Glutamatergic neuron (in vitro differentiated cells): ENCODE measurements around the gene SLC12A3. TPM values are rescaled to one million over a fixed set of nuclear protein-coding genes. Genes with fewer than 3 reads are reported as not detected.

ENCODE experiments used
- DNase-seq: peaks from one replicate; pipeline ENCODE4 v3.0.0; 2022
- H3K27ac Mint-ChIP-seq: one replicate; pipeline ENCODE4 v1.8.0; 2020; ENCODE audit warnings: mild to moderate bottlenecking, mixed read lengths, inconsistent platforms; ENCODE audit not compliant: unreplicated experiment
- H3K27me3 Mint-ChIP-seq: one replicate; pipeline ENCODE4 v1.8.0; 2020; ENCODE audit warnings: mild to moderate bottlenecking, moderate library complexity, mixed read lengths, inconsistent platforms; ENCODE audit not compliant: unreplicated experiment
- H3K36me3 Mint-ChIP-seq: one replicate; pipeline ENCODE4 v1.8.0; 2020; ENCODE audit warnings: mild to moderate bottlenecking, mixed read lengths, inconsistent platforms; ENCODE audit not compliant: unreplicated experiment
- H3K4me1 Mint-ChIP-seq: one replicate; pipeline ENCODE4 v1.8.0; 2020; ENCODE audit warnings: mild to moderate bottlenecking, low read depth, mixed read lengths, inconsistent platforms; ENCODE audit not compliant: unreplicated experiment
- H3K4me3 Mint-ChIP-seq: one replicate; pipeline ENCODE4 v1.8.0; 2020; ENCODE audit warnings: mild to moderate bottlenecking, mixed read lengths, inconsistent platforms; ENCODE audit not compliant: unreplicated experiment
- H3K9me3 Mint-ChIP-seq: one replicate; pipeline ENCODE4 v1.8.0; 2020; ENCODE audit warnings: mild to moderate bottlenecking, moderate library complexity, mixed read lengths, inconsistent platforms; ENCODE audit not compliant: unreplicated experiment
- total RNA-seq: library from RNA; stranded (reverse); fragmentation: NEBNext Ultra II Directional; extraction: Animal tissue kit (Norgen Biotek cat#: 25700); gene quantifications from one replicate; pipeline ENCODE4 v1.2.1, GENCODE V29; 2021; ENCODE audit not compliant: unreplicated experiment
- TF ChIP-seq, protein P1 (sequence below): fragments of 200-600 bp; sonication (generic); IDR thresholded peaks from one replicate; pipeline ENCODE4 v1.5.0; 2021; ENCODE audit not compliant: partially characterized antibody, unreplicated experiment

Gene SLC12A3
- total RNA-seq, 1 donor from 2014 or later: not detected

DNA sequence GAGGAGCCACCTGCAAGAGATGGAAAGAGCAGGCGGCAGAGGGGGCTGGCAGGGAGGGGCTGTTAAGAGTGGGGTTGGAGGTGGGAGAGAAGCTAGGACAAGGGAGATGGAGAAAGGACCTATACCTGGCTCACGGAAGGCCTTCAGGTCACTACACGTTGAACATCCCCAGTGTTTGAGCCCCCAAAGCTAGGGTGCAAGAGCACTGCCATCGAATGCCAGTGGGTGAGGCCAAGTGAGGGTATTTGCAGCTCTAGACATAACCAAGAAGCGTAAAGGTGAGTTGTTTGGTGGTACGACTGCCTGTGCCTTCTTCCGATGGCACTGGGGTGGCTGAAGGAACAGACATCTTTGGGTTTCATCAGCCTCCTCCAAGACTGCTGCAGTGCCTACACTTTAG lies 49.9 kb downstream of the SLC12A3 start:
- DNase-seq: no peak
- Mint-ChIP-seq H3K4me3 (no peak overlapping the region), H3K4me1 (no peaks in the 10 kb centered on the region), H3K36me3 (no peaks in the 10 kb centered on the region), H3K9me3 (no peaks in the 10 kb centered on the region), H3K27ac (no peak overlapping the region), H3K27me3 (peaks cover 4% of the 10 kb centered on the region)
- TF ChIP-seq, protein P1, sequence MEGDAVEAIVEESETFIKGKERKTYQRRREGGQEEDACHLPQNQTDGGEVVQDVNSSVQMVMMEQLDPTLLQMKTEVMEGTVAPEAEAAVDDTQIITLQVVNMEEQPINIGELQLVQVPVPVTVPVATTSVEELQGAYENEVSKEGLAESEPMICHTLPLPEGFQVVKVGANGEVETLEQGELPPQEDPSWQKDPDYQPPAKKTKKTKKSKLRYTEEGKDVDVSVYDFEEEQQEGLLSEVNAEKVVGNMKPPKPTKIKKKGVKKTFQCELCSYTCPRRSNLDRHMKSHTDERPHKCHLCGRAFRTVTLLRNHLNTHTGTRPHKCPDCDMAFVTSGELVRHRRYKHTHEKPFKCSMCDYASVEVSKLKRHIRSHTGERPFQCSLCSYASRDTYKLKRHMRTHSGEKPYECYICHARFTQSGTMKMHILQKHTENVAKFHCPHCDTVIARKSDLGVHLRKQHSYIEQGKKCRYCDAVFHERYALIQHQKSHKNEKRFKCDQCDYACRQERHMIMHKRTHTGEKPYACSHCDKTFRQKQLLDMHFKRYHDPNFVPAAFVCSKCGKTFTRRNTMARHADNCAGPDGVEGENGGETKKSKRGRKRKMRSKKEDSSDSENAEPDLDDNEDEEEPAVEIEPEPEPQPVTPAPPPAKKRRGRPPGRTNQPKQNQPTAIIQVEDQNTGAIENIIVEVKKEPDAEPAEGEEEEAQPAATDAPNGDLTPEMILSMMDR: no peak

GRCh38 chr16:56915336-56916119 lies 50.5 kb downstream of the SLC12A3 start:
- no peaks in the 10 kb centered on the region for H3K4me1 Mint-ChIP-seq

DNA sequence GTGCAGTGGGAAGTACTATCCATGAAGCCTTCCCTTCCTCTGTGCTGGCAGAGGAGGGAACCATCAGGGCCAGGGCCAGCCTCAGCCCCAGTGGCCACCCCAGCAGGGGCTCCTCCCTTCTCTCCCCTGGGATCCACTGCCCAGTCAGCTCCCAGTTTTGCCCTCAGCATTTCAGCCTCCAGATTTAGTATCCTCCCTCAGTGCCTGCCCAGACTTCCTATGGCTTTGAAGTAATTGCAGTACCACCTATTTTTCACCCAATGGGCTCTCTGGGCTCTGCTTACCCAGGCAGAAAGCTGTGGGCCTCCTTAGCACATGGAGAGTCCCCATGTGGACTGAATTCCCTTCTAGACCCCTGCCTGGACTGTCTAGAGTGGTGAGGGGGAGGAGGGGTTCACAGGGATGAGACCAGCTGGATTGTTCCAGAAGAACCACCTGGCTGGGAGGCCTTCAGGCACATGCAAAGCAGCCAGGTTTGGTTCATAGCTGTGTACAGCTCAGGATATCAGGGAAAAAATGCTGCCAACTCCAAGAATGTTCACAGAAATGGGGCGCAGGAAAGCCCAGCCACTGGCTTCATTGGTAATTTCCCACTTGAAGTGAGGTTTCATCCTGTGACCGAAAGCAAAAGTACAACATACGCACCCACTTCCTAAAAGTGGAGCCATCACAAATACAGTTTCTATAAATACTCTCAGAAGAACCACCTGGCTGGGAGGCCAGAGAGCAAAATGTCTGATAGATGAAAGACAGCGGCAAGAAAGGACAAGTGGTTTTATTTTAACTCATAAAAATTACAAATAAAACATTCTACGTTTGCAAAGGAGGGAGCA lies 51.8 kb downstream of the SLC12A3 start:
- TF ChIP-seq, protein P1: no peak
- Mint-ChIP-seq H3K36me3 (no peaks in the 10 kb centered on the region), H3K27ac (no peak overlapping the region), H3K4me3 (no peak overlapping the region), H3K27me3 (peaks cover 2% of the 10 kb centered on the region), H3K4me1 (no peaks in the 10 kb centered on the region), H3K9me3 (no peaks in the 10 kb centered on the region)
- no peak for DNase-seq

More at GRCh38 chr16:56915336-56916119, 50.5 kb downstream of the SLC12A3 start:
- H3K27me3 Mint-ChIP-seq: peaks cover 4% of the 10 kb centered on the region
- TF ChIP-seq, protein P1: no peak
- no peaks in the 10 kb centered on the region for H3K9me3 Mint-ChIP-seq
- no peak overlapping the region for H3K27ac Mint-ChIP-seq
- no peak overlapping the region for H3K4me3 Mint-ChIP-seq
- DNase-seq: peak; percentile 26
- H3K36me3 Mint-ChIP-seq: no peaks in the 10 kb centered on the region

- TF ChIP-seq, protein P1: no peak
- Mint-ChIP-seq H3K36me3 (no peaks in the 10 kb centered on the region), H3K4me1 (no peaks in the 10 kb centered on the region), H3K27me3 (peaks cover 2% of the 10 kb centered on the region), H3K4me3 (no peak overlapping the region), H3K27ac (no peak overlapping the region), H3K9me3 (no peaks in the 10 kb centered on the region)
- DNase-seq: no peak
Measured at GRCh38 chr16:56918467-56919012, 53.5 kb downstream of the SLC12A3 start.
